SK-N-SH treated with all-trans-retinoic acid at 6 μM for 48 hours (cell line): ENCODE results near the gene SKIC8.

Experiments
- ATAC-seq: fragments of 200-7000 bp; cut with Tn5 transposase; 3 replicates; pipeline ENCODE4 v1.9.1; 2020; ENCODE audit warnings: mild to moderate bottlenecking, moderate library complexity
- ARNTL ChIP-seq: fragments of 450-650 bp; formaldehyde crosslinking; IDR thresholded peaks from 2 replicates; pipeline ENCODE4 v1.5.0; 2020; ENCODE audit warnings: low read depth, mild to moderate bottlenecking, moderate library complexity, borderline replicate concordance
- BACH2 ChIP-seq: fragments of 250-450 bp; sonication (Bioruptor Pico); IDR thresholded peaks from 2 replicates; pipeline ENCODE4 v1.9.0; 2021; ENCODE audit warnings: mild to moderate bottlenecking, borderline replicate concordance
- CREB5 ChIP-seq: fragments of 250-450 bp; sonication (Bioruptor Pico); IDR thresholded peaks from 2 replicates; pipeline ENCODE4 v1.5.1; 2020; ENCODE audit warnings: low read depth, mild to moderate bottlenecking, moderate library complexity
- CSDC2 ChIP-seq: fragments of 250-450 bp; sonication (Bioruptor Pico); IDR thresholded peaks from 2 replicates; pipeline ENCODE4 v1.5.0; 2020; ENCODE audit warnings: mild to moderate bottlenecking, moderate library complexity
- CSRNP3 ChIP-seq: fragments of 250-450 bp; sonication (Bioruptor Pico); IDR thresholded peaks from 2 replicates; pipeline ENCODE4 v1.5.1; 2021; ENCODE audit warnings: mild to moderate bottlenecking, moderate library complexity
- ESRRG ChIP-seq: fragments of 250-450 bp; sonication (Bioruptor Pico); IDR thresholded peaks from 2 replicates; pipeline ENCODE4 v1.6.1; 2021; ENCODE audit warnings: mild to moderate bottlenecking
- GLIS3 ChIP-seq: fragments of 250-450 bp; sonication (Bioruptor Pico); IDR thresholded peaks from 2 replicates; pipeline ENCODE4 v1.5.0; 2020; ENCODE audit warnings: mild to moderate bottlenecking, moderate library complexity
- ISL1 ChIP-seq: fragments of 250-450 bp; sonication (Bioruptor Pico); IDR thresholded peaks from 2 replicates; pipeline ENCODE4 v2.1.2; 2022; ENCODE audit warnings: mild to moderate bottlenecking, moderate library complexity
- OSR1 ChIP-seq: fragments of 250-450 bp; sonication (Bioruptor Pico); IDR thresholded peaks from 2 replicates; pipeline ENCODE4 v1.8.0; 2022; ENCODE audit warnings: moderate library complexity, mild to moderate bottlenecking, inconsistent platforms
- PATZ1 ChIP-seq: fragments of 250-450 bp; sonication (Bioruptor Pico); IDR thresholded peaks from 2 replicates; pipeline ENCODE4 v1.8.0; 2020; ENCODE audit warnings: mild to moderate bottlenecking, moderate library complexity, borderline replicate concordance
- PPARA ChIP-seq: fragments of 250-450 bp; sonication (Bioruptor Pico); IDR thresholded peaks from 2 replicates; pipeline ENCODE4 v1.5.0; 2020; ENCODE audit warnings: mild to moderate bottlenecking, borderline replicate concordance
- RARB ChIP-seq: fragments of 250-450 bp; sonication (Bioruptor Pico); IDR thresholded peaks from 2 replicates; pipeline ENCODE4 v1.8.0; 2021; ENCODE audit warnings: mild to moderate bottlenecking, moderate library complexity
- SNAI2 ChIP-seq: fragments of 250-450 bp; sonication (Bioruptor Pico); IDR thresholded peaks from 2 replicates; pipeline ENCODE4 v1.5.0; 2020; ENCODE audit warnings: mild to moderate bottlenecking, moderate library complexity
- TSHZ2 ChIP-seq: fragments of 250-450 bp; sonication (Bioruptor Pico); IDR thresholded peaks from 2 replicates; pipeline ENCODE4 v1.5.0; 2020; ENCODE audit warnings: mild to moderate bottlenecking, moderate library complexity
- ZC3H10 ChIP-seq: fragments of 250-450 bp; sonication (Bioruptor Pico); IDR thresholded peaks from 2 replicates; pipeline ENCODE4 v1.5.1; 2021; ENCODE audit warnings: mild to moderate bottlenecking, moderate library complexity
- ZFP3 ChIP-seq: fragments of 250-450 bp; sonication (Bioruptor Pico); IDR thresholded peaks from 2 replicates; pipeline ENCODE4 v1.5.0; 2020; ENCODE audit warnings: mild to moderate bottlenecking, moderate library complexity
- ZFP30 ChIP-seq: fragments of 450-650 bp; formaldehyde crosslinking; IDR thresholded peaks from 2 replicates; pipeline ENCODE4 v1.5.0; 2022; ENCODE audit warnings: mild to moderate bottlenecking, moderate library complexity
- ZNF70 ChIP-seq: fragments of 450-650 bp; formaldehyde crosslinking; IDR thresholded peaks from 2 replicates; pipeline ENCODE4 v1.5.0; 2020; ENCODE audit warnings: mild to moderate bottlenecking, moderate library complexity
- ZNF8 ChIP-seq: fragments of 450-650 bp; formaldehyde crosslinking; IDR thresholded peaks from 2 replicates; pipeline ENCODE4 v1.5.0; 2020; ENCODE audit warnings: mild to moderate bottlenecking, moderate library complexity
- TF ChIP-seq, protein P1 (sequence below): fragments of 250-450 bp; sonication (Bioruptor Pico); IDR thresholded peaks from 2 replicates; pipeline ENCODE4 v1.8.0; 2021; ENCODE audit warnings: low read depth, mild to moderate bottlenecking, moderate library complexity, borderline replicate concordance

The SKIC8 gene

DNA sequence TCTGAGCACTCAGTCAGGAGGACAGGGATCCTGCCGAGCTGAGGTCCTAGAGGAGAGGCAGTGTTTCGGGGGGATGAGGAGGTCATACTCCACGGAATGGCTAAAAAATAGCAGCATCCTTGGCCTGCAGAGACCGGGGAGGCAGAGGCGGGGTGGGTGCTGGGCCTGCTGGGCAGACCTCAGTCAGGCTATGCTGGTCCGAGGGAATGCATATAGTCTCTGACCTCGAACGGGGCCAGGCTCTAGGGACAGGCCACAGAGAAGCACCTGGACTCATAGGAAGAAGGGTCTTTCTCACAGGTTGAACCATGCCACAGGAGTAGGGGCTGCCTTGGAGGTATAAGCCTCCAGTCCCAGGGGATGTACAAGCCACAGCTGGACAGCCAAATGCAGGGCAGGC, 14.0 kb upstream of the SKIC8 start:
- no peak for ATAC-seq
- TF ChIP-seq TSHZ2 (CRISPR knock-in tag) (no peak), BACH2 (CRISPR knock-in tag) (no peak), ZFP30 (CRISPR knock-in tag) (no peak), SNAI2 (no peak), ZC3H10 (CRISPR knock-in tag) (no peak), ISL1 (CRISPR knock-in tag) (no peak), PPARA (CRISPR knock-in tag) (no peak), ZNF8 (no peak), ESRRG (CRISPR knock-in tag) (no peak), PATZ1 (CRISPR knock-in tag) (no peak), CSDC2 (CRISPR knock-in tag) (no peak), CREB5 (CRISPR knock-in tag) (no peak), CSRNP3 (CRISPR knock-in tag) (no peak), OSR1 (no peak), GLIS3 (CRISPR knock-in tag) (no peak), RARB (CRISPR knock-in tag) (no peak), ZFP3 (no peak), ARNTL (no peak), ZNF70 (no peak)
- TF ChIP-seq, protein P1, sequence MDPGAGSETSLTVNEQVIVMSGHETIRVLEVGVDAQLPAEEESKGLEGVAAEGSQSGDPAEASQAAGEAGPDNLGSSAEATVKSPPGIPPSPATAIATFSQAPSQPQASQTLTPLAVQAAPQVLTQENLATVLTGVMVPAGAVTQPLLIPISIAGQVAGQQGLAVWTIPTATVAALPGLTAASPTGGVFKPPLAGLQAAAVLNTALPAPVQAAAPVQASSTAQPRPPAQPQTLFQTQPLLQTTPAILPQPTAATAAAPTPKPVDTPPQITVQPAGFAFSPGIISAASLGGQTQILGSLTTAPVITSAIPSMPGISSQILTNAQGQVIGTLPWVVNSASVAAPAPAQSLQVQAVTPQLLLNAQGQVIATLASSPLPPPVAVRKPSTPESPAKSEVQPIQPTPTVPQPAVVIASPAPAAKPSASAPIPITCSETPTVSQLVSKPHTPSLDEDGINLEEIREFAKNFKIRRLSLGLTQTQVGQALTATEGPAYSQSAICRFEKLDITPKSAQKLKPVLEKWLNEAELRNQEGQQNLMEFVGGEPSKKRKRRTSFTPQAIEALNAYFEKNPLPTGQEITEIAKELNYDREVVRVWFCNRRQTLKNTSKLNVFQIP (CRISPR knock-in tag), result no peak

DNA sequence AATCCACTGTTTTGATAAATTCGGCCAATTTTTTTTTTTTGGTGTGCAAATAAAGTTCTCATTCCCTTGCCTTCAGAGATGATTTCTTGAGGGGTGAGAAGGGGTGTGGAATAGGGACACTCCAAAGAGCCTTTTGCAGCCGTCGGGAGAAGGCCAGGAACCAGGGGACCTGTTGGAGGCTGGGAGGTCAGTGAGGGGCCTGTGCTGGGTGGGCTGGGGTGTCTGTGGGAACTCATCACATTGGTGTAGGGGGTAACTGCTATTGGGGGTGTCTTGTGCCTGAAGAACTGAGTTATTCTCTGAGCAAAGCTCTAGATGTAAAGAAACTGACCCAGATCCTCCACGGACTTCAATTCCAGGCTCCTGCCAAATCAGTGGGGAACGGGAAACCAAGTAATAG, 13.5 kb upstream of the SKIC8 start:
- ATAC-seq, result no peak

More for the DNA sequence above, 13.5 kb upstream of the SKIC8 start:
- TF ChIP-seq CREB5 (CRISPR knock-in tag) (no peak), GLIS3 (CRISPR knock-in tag) (no peak), ZC3H10 (CRISPR knock-in tag) (no peak), ZFP30 (CRISPR knock-in tag) (no peak), TSHZ2 (CRISPR knock-in tag) (no peak), ZNF70 (no peak)
- TF ChIP-seq, protein P1 (CRISPR knock-in tag), result no peak
